GM18498 (cell line): ENCODE measurements around the gene PACRG.

ENCODE experiments used
- ATAC-seq: cut with Tn5 transposase; IDR thresholded peaks from one replicate; pipeline ENCODE4 v1.9.1; 2021; ENCODE audit warnings: mild to moderate bottlenecking, moderate library complexity; ENCODE audit not compliant: unreplicated experiment

The PACRG gene

DNA sequence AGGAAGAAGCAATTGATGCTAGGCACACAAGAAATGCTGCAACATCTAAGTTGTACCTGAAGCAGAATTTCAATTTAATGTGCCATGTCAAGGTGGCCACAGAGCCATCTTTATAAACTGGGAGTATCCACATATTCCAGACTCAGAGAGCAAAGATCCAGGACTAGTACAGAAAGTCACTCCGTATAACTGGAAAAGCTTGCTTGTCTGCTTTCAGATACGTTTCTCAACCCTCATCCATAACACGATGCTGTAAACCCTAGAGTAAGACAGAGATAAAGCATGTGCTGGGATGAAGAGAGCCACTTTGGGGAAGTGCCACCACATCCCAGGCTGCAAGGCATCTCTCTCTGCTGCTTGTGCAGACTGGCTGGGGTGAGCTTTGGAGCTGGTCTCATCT lies 134.7 kb downstream of the PACRG start:
- no peak for ATAC-seq

GRCh38 chr6:162862941-162863340 lies 135.2 kb downstream of the PACRG start:
- ATAC-seq = no peak

GRCh38 chr6:162863821-162864220 lies 136.0 kb downstream of the PACRG start:
- ATAC-seq = no peak

DNA sequence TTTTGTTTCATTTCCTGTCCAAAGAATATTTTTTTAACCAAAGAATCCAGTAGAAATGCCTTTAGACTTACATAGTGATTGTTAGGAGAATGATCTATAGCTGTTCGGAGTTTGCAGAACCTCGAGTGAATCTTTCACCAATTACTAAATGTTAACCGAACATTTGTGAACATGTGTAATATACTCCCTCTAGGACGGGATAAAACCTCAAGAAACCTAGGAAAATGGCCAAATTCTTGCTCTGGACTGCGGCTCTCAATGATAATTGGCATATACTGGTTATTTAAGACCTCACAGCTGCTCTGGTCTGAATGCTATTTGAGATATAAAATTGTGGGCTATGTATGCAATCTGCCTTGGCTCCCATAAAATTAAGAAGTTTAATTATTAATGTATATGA lies 137.1 kb downstream of the PACRG start:
- no peak for ATAC-seq

- ATAC-seq = no peak
Measured at GRCh38 chr6:162866656-162867055, 138.9 kb downstream of the PACRG start.

DNA sequence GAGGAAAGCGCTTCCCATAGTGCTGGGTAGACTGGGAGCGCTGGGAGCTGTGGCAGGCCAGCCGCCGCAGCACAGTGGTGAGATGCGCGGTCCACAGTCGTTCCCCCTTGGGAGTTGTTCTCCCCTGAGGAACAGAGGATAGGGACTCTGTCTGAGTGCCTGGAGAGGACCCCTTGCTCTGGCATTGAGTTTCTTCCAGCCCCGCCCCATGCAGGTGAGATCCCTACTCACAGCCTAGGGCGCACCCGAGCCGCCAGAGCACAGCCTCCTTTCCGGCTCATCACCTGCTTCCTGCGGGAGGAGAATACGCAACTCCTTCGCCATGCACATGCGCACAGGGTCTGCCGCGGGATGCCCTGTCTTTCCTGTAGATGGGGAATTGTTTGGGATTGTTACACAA lies 140.6 kb downstream of the PACRG start:
- ATAC-seq = no peak

DNA sequence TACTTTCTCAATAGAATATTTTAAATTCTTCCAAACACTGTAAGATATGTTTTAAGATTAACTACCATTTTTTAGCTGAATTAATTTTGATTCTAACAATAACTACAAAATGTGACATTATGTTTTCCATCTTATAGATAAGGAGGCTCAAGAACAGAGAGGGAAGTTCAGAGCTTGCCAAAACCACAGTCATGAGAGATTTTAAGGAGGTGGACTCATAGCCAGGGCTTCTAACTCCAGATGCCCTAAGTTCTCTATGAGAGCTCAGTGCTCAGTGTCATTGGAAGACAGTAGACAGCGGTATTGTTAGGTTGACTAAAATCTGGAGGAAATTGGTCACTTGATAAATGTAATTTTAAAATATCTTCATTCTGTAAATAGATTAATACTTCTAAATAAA lies 144.2 kb downstream of the PACRG start:
- no peak for ATAC-seq

DNA sequence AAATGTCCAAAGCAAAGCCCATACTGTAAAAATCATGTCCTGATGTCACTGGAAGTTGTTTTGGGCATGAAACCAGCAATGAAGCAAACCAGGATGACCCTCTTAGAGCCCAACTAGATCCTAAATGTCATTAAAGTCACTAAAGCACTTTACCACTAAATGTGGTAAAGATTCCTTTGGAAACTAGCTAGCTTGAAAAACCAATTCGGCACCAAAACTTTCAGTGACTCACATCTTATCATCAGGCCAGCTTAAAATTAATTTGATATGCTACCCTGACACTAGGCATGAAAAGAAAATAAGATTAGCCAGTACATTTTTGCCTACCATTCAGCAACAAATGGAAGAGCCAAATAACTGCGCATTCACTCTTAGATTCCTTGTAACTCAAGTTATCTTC lies 145.8 kb downstream of the PACRG start:
- ATAC-seq = no peak

- no peak for ATAC-seq
Measured at GRCh38 chr6:162875070-162875469, 147.3 kb downstream of the PACRG start.

DNA sequence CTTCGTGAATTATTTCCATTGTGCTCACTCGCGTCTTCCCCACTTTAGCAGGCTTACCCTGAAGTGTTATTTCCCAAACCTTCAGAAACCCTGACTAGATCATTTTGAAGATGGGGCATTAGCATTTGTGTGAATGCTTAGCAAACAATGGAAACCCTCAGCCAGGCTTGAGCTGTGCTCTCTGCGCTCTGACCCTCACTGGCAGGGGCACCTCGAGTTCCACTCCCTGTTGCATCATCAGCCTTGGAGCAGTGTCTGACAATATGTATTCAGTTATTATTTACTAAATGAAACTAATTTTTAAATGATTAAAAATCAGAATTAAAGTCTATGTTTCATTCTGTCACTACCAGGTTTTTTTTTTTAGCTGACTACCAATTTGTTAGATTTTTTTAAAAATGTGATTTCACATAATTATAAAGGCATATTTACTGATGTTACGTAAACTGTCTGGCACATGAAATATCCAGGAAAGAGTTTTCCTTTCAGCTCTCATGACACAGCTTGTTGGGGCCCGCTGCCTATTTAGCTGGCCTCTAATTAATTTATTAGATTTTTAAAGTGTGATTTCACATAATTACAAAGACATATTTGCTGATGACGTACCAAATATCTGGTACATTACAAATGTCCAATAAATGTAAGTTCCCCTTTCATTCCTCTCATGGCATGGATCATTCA lies 155.2 kb downstream of the PACRG start:
- ATAC-seq = no peak

DNA sequence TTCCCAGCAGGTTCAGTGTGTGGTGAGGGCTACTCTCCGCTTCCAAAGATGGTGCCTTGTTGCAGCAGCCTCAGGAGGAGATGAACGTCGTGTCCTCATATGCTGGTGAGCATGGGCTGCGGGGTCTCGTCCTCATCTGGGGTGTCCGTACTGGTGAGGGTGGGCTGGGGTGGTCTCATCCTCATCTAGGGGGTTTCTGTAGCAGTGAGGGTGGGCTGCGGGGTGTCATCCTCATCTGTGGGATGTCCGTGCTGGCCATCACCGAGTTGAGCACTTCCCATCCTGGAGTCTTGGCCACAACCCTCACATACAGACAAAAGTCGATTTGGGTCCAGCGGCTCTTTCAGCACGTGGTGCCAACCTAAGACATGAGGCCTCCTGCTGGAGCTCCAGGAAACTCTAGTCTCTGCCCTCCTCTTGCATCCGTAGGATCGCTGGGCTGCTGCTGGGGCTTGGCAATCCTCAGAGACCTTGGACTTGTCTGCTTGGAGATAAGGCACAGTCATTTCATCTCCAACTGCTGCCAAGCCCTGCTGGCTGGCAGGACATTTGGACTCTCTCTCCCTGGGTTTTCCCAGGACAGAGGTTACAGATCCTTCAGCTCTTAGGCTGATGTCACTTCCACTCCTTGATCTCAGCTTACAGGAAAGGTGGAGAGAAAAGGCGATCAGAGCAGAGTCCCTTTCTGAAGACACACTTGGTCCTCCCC lies 160.4 kb downstream of the PACRG start:
- ATAC-seq = no peak

GRCh38 chr6:162889303-162889702 lies 161.5 kb downstream of the PACRG start:
- no peak for ATAC-seq

DNA sequence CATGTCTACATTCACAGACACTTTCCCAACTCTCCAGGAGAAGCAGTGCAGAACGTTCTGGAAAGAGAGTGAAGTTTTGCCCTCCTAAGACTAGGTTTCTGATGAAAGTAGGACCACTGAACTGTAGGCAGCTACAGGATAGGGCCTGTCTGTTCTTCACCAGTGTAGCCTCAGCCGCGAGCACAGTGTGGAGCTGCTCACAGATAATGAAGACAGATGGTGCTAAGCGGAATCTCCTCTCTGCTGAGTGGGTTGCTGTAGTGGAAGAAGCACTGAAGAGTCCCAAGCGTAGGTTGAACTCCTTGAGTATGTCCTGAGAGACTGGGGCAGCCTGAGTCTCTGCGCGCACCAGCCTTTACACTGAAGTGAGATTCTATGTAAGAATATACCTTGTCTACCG lies 170.2 kb downstream of the PACRG start:
- ATAC-seq = no peak

DNA sequence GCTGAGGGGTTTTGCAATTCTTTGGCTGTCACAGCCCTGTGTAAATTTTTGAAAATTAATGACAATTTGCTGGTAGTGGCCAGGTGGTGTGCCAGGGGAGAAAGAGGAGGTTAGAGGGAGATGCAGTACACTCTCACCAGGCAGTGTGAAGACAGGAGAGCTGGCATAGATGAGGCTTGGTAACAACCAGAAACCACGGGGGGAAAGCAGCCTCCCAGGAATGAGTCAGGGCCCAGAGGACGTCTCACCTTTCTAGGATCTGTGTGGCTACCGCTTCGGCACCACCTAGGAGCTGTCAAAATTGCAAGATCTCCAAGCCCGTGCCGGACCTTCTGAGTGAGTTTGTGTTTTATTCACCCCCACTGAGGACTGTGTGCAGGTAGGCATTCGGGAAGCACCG lies 171.4 kb downstream of the PACRG start:
- no peak for ATAC-seq

GRCh38 chr6:162900503-162900902 lies 172.7 kb downstream of the PACRG start:
- no peak for ATAC-seq

DNA sequence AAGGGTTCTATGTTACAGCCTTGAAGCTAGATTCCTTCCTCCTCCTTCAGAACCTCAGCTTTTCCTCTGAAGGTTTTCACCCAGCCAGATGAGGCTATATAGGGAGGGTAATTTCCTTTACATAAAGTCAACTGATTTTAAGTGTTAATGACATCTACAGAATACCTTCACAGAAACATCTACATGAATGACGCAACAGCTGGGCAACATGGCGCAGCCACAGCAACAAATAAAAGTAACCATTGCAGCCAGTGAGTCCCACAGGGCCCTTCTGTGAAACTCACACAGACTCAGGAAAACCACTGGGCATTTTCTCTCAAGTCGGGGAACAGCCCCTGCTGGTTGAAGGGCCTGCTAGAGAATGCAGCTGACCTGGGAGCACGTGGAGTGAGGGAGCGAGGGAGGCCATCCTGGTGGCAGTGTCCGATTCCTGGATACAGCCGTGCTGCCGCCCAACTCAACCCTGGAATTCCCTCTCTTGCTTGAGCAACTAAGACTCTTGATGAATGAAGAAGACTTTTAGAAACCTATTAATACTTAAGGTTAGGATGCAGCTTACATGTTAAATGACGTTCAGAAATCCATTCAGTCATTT lies 176.4 kb downstream of the PACRG start:
- no peak for ATAC-seq

GRCh38 chr6:162906479-162906878 lies 178.7 kb downstream of the PACRG start:
- no peak for ATAC-seq

DNA sequence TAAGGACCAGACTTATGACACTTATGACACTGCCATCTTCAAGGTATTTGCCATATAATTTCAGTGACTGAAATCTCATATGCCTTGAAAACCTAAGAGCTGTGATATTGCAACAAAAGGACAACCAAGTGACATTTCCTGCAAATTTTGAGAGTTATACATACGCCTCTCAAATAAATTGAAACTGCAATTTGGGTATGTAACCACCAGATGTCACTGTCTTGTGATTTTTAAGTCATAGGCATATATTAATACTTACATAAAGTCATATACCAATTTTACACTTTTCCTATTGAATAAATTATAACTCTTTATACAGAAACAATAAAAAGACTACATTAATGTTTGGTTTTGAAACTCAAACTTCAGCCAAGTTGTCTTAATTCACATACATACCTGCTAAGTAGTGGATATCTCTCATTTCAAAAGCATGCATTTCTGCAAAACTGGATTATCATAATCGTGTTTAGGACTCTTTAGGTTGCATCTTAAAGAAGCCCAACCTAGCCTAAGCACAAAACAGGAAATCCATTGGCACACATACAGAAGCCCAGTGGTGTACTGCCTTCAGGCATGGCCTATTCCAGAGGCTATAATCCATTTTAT lies 180.2 kb downstream of the PACRG start:
- ATAC-seq = no peak

DNA sequence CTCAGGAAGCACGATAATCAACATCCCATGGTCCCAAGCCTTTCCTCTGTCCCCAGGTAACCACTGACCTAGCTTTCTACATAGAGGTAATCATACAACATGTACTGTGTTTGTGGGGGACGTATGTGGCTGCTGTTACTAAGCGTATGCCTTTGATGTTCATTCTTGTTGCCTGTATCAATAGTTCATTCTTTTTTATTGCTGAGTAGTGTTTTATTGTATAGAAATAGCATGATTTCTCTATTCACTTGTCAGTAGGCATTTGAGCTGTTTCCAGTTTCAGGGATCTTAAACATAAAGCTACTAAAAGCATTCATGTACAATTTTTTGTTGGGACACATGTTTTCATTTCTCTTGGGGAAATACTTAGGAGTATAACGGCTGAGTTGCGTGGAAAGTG lies 185.4 kb downstream of the PACRG start:
- ATAC-seq = no peak

DNA sequence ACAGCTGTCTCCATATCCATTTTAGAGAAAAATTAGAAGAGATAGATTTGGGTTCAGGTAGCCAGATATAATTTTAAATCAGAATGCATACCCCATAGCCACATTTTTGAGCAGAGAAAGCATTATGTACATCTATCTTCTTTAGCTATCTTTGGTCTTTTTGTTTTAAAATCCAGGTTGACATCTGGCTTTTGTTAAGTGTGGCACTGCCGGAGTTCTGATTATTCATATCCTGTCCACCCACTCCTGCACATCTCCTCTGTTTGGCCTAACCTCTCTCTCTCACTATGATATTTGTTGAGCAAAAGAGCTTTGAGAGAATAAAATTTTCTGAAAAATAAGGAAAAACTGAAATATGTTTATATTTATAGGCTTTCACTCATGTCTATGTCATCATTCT lies 189.7 kb downstream of the PACRG start:
- ATAC-seq = no peak

- no peak for ATAC-seq
Measured at GRCh38 chr6:162921062-162921461, 193.3 kb downstream of the PACRG start.

DNA sequence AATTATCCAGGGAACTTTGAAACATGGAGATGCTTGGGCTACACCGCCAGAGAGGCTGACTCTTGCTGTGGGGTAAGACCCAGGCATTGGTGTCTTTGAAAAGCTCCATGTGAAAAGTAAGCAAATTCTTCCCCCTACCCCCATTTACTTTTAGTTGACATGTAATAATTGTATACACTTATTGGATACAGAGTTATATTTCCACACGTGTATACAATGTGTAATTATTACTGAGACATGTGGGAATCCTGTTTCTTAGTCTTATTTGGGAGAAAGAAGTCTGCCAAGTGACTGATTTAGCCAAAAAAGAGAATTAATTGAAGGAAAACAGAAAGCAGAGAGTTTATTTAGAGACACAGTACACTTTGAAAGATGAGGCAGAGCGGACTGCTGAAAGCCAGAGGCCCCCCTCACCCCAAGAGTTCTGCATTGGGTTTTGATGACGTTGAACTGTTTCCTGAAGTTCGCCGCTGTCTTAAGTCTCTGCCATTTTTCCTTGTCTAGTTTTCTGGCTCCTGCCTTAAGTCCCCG lies 193.8 kb downstream of the PACRG start:
- ATAC-seq = no peak
